Adrenal gland (tissue), 12 donors: Measurements from ENCODE around the gene NDUFA9. TPM values are rescaled to one million over a fixed set of nuclear protein-coding genes. Genes with fewer than 3 reads are reported as not detected.

Experiments used
- DNase-seq, 7 donors: peaks; one replicate each; pipeline ENCODE4 v3.0.0-alpha.2; 2019 to 2020
- H3K27ac ChIP-seq, 5 donors: fragments of 200-600 bp; sonication (generic) in 4 of 5; 1 replicate in 3 of 5; 2 replicates in 2 of 5; pipeline versions ENCODE4 v1.5.1 to v1.8.0; 2016 to 2020; ENCODE audit warnings: mild to moderate bottlenecking in 1 of 5
- H3K27me3 ChIP-seq: fragments of 200-600 bp; 2 replicates; pipeline ENCODE4 v1.8.0; 2021
- H3K36me3 ChIP-seq, 2 donors: fragments of 200-600 bp; replicated peaks in 1 of 2; 1 replicate in 1 of 2; 2 replicates in 1 of 2; pipeline versions ENCODE4 v1.5.1 to v1.8.0; 2018 to 2022
- H3K4me1 ChIP-seq, 2 donors: fragments of 200-600 bp; replicated peaks in 1 of 2; 1 replicate in 1 of 2; 2 replicates in 1 of 2; pipeline versions ENCODE4 v1.5.1 to v1.8.0; 2018 to 2021
- H3K4me3 ChIP-seq, 4 donors: fragments of 200-600 bp; sonication (generic) in 3 of 4; one replicate each; pipeline ENCODE4 v1.5.1; 2016 to 2018
- H3K9me3 ChIP-seq, 3 donors: fragments of 200-600 bp; sonication (generic) in 1 of 3; replicated peaks in 1 of 3; 1 replicate in 2 of 3; 2 replicates in 1 of 3; pipeline versions ENCODE4 v1.5.1 to v1.8.0; 2016 to 2021
- CTCF ChIP-seq, 6 experiments: fragments of 450-650 bp in 4 of 6; fragments of 200-600 bp in 2 of 6; sonication (generic) in 1 of 6; IDR thresholded peaks; 1 replicate in 5 of 6; 2 replicates in 1 of 6; pipeline versions ENCODE4 v1.5.1 to v1.8.0; 2016 to 2021; ENCODE audit warnings: antibody characterized with exemption in 6 of 6, mild to moderate bottlenecking in 2 of 6, moderate library complexity in 1 of 6
- POLR2A ChIP-seq, 2 donors: fragments of 450-650 bp; IDR thresholded peaks; one replicate each; pipeline ENCODE4 v1.6.1; 2017; ENCODE audit warnings: antibody characterized with exemption in 2 of 2, mild to moderate bottlenecking in 2 of 2, moderate library complexity in 1 of 2
- WGBS, 4 donors: extraction: QIAGEN DNeasy Blood & Tissue Kit in 2 of 4; methylation state at CpG; one replicate each; pipeline versions ENCODE4 v1.1.5 to v1.1.7; 2013 to 2017; 5-methylcytosine and 5-hydroxymethylcytosine counted together
- intact Hi-C, 2 donors: fragments of 100-400 bp; cut with DNase I; formaldehyde crosslinking; loops; one replicate each; pipeline versions ENCODE4 v1.14.1 to v1.15.0; 2022 to 2023
- polyA plus RNA-seq, 3 donors: library from polyadenylated mRNA; stranded (reverse); fragments of 200-250 nt in 2 of 3; fragments of 350-450 nt in 1 of 3; fragmentation: Illumina TruSeq in 1 of 3; extraction: RNeasy Lipid Tissue Mini Kit (QIAGEN cat#74804) in 1 of 3; gene quantifications; one replicate each; pipeline ENCODE4 v1.2.3, GENCODE V29; 2013 to 2014
- total RNA-seq, 9 donors: library from RNA; depleted of rRNA in 4 of 9; stranded (reverse); fragments of >200 nt in 4 of 9; fragments of 120-200 nt in 1 of 9; fragmentation: NEBNext Ultra II Directional in 1 of 9; extraction: Animal tissue kit (Norgen Biotek cat#: 25700) in 1 of 9; gene quantifications; one replicate each; pipeline versions ENCODE4 v1.1.0 to v1.2.4, GENCODE V29; 2013 to 2023
- donor health status: healthy with polysubstance abuse.
- donor health status: Bipolar disorder and iron deficiency.
- donor health status: DM: yes; HTN: yes; CAD: no.
- donor health status: DM: no; HTN: no; CAD: no.
- donor health status: DM: no; HTN: no; CAD: no.
- donor health status: DM: yes; HTN: yes; CAD: no.

Gene NDUFA9
- total and polyA plus RNA-seq, 12 donors, result 33.3 to 145 (median 82.7) TPM

GRCh38 chr12:4630262-4630661 lies 18.7 kb upstream of the NDUFA9 start:
- no peaks in the 10 kb centered on the region for H3K4me1 ChIP-seq
- H3K27me3 ChIP-seq, result no peaks in the 10 kb centered on the region
- TF ChIP-seq CTCF (IDR thresholded peaks at IDR 0.05), result no peak
- no peak for TF ChIP-seq POLR2A (IDR thresholded peaks at IDR 0.05)
- no peak overlapping the region for H3K27ac ChIP-seq
- no peaks in the 10 kb centered on the region for H3K9me3 ChIP-seq
- H3K36me3 ChIP-seq, result no peaks in the 10 kb centered on the region
- 50 to 73% (median 61%) methylated on average over 5 of the region's 5 CpGs for WGBS, 4 donors
- DNase-seq, result no peak
- intact Hi-C loops, result no loop called here
- H3K4me3 ChIP-seq, result no peak overlapping the region

- no peak overlapping the region for H3K4me3 ChIP-seq
- 74 to 81% (median 80%) methylated on average over 6 of the region's 6 CpGs for WGBS, 4 donors
- intact Hi-C loops, result no loop called here
- peaks cover 0 to 5% of the 10 kb centered on the region in 2 donors for H3K4me1 ChIP-seq
- DNase-seq, result no peak
- H3K27ac ChIP-seq, result no peak overlapping the region
- no peaks in the 10 kb centered on the region for H3K36me3 ChIP-seq
- no peaks in the 10 kb centered on the region for H3K27me3 ChIP-seq
- no peak for TF ChIP-seq POLR2A (IDR thresholded peaks at IDR 0.05)
- TF ChIP-seq CTCF (IDR thresholded peaks at IDR 0.05), result no peak
- no peaks in the 10 kb centered on the region for H3K9me3 ChIP-seq
Observed at GRCh38 chr12:4643747-4644146, 5.2 kb upstream of the NDUFA9 start.

- intact Hi-C loops, result no loop called here
- TF ChIP-seq POLR2A (IDR thresholded peaks at IDR 0.05) (no peak), CTCF (IDR thresholded peaks at IDR 0.05) (no peak)
- no peaks in the 10 kb centered on the region for H3K36me3 ChIP-seq
- H3K9me3 ChIP-seq, result no peaks in the 10 kb centered on the region
- no peak overlapping the region for H3K4me3 ChIP-seq
- H3K27ac ChIP-seq, result no peak overlapping the region
- 86 to 96% (median 92%) methylated on average over 1 of the region's 1 CpG for WGBS, 4 donors
- H3K27me3 ChIP-seq, result no peaks in the 10 kb centered on the region
- DNase-seq, result no peak
- H3K4me1 ChIP-seq, result peaks cover 5% of the 10 kb centered on the region in 2 donors
Observed at GRCh38 chr12:4645023-4645422, 3.9 kb upstream of the NDUFA9 start.

GRCh38 chr12:4648104-4648500 lies 812 bp upstream of the NDUFA9 start:
- peak overlapping the region in 3 of 4 donors; percentile 34 to 79 (median 53) for H3K4me3 ChIP-seq
- H3K27ac ChIP-seq, result peak overlapping the region in 3 of 5 donors; percentile 75 to 82 (median 79)
- DNase-seq, result no peak
- no peaks in the 10 kb centered on the region for H3K9me3 ChIP-seq
- intact Hi-C loops, result no loop called here
- TF ChIP-seq POLR2A (IDR thresholded peaks at IDR 0.05), result no peak
- TF ChIP-seq CTCF (IDR thresholded peaks at IDR 0.05), result no peak
- peaks cover 5 to 22% of the 10 kb centered on the region in 2 donors for H3K4me1 ChIP-seq
- WGBS, 4 donors, result 36 to 43% (median 40%) methylated on average over 4 of the region's 4 CpGs
- H3K36me3 ChIP-seq, result no peaks in the 10 kb centered on the region
- no peaks in the 10 kb centered on the region for H3K27me3 ChIP-seq
